ENCODE data around the gene C1orf105. TPM values are rescaled to one million over a fixed set of nuclear protein-coding genes. Genes with fewer than 3 reads are reported as not detected.

C1orf105 gene
- polyA plus RNA-seq, 1 of the 3 experiments (the other 2 are of a cell fraction), result not detected

DNA sequence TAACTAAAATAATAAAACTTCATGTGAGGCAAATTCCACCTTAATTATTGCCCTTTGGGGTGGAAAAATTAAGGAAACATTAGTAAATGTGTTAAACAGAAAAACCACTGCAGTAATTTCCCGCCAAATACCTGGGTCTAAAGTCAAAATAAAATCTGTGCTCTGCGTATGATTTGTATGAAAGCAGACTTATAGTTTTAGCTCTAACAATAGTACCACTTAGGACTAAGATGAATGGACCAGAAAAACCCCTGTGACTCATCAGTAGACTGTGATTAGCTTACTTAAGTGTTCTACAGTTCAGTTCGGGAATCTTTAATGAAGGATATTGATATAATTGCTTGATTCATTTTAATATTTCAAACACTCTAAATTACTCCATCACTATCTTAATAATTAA is 23.3 kb upstream of the C1orf105 start (continued):
- TF ChIP-seq, protein P1, sequence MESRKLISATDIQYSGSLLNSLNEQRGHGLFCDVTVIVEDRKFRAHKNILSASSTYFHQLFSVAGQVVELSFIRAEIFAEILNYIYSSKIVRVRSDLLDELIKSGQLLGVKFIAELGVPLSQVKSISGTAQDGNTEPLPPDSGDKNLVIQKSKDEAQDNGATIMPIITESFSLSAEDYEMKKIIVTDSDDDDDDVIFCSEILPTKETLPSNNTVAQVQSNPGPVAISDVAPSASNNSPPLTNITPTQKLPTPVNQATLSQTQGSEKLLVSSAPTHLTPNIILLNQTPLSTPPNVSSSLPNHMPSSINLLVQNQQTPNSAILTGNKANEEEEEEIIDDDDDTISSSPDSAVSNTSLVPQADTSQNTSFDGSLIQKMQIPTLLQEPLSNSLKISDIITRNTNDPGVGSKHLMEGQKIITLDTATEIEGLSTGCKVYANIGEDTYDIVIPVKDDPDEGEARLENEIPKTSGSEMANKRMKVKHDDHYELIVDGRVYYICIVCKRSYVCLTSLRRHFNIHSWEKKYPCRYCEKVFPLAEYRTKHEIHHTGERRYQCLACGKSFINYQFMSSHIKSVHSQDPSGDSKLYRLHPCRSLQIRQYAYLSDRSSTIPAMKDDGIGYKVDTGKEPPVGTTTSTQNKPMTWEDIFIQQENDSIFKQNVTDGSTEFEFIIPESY (IDR thresholded peaks at IDR 0.05; ENCODE audit: borderline replicate concordance, low read depth), result no peak
- TF ChIP-seq FOXM1 (IDR thresholded peaks at IDR 0.05; ENCODE audit: low read depth) (no peak), NRF1 (IDR thresholded peaks at IDR 0.05; ENCODE audit: low read depth, low read length) (no peak), RCOR1 (IDR thresholded peaks at IDR 0.05; ENCODE audit: low read length) (no peak), TCF12 (IDR thresholded peaks at IDR 0.05) (no peak), MXI1 (IDR thresholded peaks at IDR 0.05; ENCODE audit: low read depth, low read length) (no peak), RXRA (IDR thresholded peaks at IDR 0.05; ENCODE audit: borderline replicate concordance, low read depth) (no peak)
- TF ChIP-seq, protein P2, sequence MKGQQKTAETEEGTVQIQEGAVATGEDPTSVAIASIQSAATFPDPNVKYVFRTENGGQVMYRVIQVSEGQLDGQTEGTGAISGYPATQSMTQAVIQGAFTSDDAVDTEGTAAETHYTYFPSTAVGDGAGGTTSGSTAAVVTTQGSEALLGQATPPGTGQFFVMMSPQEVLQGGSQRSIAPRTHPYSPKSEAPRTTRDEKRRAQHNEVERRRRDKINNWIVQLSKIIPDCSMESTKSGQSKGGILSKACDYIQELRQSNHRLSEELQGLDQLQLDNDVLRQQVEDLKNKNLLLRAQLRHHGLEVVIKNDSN (IDR thresholded peaks at IDR 0.05; ENCODE audit: borderline replicate concordance, low read depth), result no peak
- TF ChIP-seq, protein P3, sequence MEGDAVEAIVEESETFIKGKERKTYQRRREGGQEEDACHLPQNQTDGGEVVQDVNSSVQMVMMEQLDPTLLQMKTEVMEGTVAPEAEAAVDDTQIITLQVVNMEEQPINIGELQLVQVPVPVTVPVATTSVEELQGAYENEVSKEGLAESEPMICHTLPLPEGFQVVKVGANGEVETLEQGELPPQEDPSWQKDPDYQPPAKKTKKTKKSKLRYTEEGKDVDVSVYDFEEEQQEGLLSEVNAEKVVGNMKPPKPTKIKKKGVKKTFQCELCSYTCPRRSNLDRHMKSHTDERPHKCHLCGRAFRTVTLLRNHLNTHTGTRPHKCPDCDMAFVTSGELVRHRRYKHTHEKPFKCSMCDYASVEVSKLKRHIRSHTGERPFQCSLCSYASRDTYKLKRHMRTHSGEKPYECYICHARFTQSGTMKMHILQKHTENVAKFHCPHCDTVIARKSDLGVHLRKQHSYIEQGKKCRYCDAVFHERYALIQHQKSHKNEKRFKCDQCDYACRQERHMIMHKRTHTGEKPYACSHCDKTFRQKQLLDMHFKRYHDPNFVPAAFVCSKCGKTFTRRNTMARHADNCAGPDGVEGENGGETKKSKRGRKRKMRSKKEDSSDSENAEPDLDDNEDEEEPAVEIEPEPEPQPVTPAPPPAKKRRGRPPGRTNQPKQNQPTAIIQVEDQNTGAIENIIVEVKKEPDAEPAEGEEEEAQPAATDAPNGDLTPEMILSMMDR (IDR thresholded peaks at IDR 0.05), result no peak

DNA sequence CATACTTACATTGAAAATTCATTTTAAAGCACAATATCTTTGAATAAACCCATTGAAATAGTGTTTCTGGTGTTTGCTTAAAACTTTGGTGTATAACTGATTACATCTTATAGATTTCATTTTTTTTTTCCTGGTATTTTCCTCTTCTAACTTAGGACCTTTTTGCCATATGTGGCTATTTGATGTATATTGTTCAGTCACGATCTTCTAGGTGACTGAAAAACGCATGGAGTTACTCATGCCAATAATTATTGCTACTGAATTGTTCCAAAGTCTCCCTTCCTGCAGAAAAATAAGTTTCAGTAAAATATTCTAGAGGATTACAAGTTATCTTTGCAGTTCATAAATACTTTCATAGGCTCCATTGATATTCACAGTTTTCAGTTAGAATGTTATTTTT is 22.9 kb upstream of the C1orf105 start:
- ChIA-PET POLR2A (no interaction called here), CTCF (interaction anchor here (1.1 to 3.6 kb wide), 6 partner anchors 24 to 430 kb away, joined by 3 to 31 read pairs (median 6); partner anchors contain the start of gene C1orf105)
- no peaks in the 10 kb centered on the region for H3K27me3 ChIP-seq (ENCODE audit: insufficient read depth)
- H3F3A ChIP-seq (replicated peaks; ENCODE audit: insufficient read depth), result peaks cover 19% of the 10 kb centered on the region
- H3K79me2 ChIP-seq (ENCODE audit: insufficient read depth), result no peaks in the 10 kb centered on the region; the same call in 1 of the 2 replicates
- WGBS (ENCODE audit: low lambda C conversion rate), result 85% methylated on average over 2 of the region's 2 CpGs
- DNase-seq, result no peak
- H3K4me2 ChIP-seq, result 0 out of 2 replicates have a peak overlapping the region, but pooled peaks have one; percentile 2
- H3K27ac ChIP-seq (ENCODE audit: low read depth in 2 of 2, low read length in 1 of 2), result peak overlapping the region; percentile 22 to 85; a peak in 3 of 4 replicates
- H3K9me3 ChIP-seq, result no peaks in the 10 kb centered on the region
- peaks cover 15 to 29% of the 10 kb centered on the region in 2 experiments for H3K4me1 ChIP-seq (ENCODE audit: control insufficient read depth in 1 of 2, insufficient read depth in 2 of 2, low read depth in 1 of 2, low read length in 1 of 2)
- H3K4me3 ChIP-seq (ENCODE audit: low read depth in 2 of 2, low read length in 1 of 2), result no peak overlapping the region
- H2AFZ ChIP-seq (ENCODE audit: low read depth), result no peak overlapping the region
- H4K20me1 ChIP-seq (ENCODE audit: insufficient read depth), result no peaks in the 10 kb centered on the region
- H3K9ac ChIP-seq, result no peak overlapping the region
- peaks cover 0 to 5% of the 10 kb centered on the region in 2 experiments for H3K36me3 ChIP-seq (replicated peaks in 1 of 2; ENCODE audit: control insufficient read depth in 1 of 2, insufficient read depth in 2 of 2, low read length in 1 of 2)
- H3K9me2 ChIP-seq, result no peaks in the 10 kb centered on the region
- TF ChIP-seq, protein P4, sequence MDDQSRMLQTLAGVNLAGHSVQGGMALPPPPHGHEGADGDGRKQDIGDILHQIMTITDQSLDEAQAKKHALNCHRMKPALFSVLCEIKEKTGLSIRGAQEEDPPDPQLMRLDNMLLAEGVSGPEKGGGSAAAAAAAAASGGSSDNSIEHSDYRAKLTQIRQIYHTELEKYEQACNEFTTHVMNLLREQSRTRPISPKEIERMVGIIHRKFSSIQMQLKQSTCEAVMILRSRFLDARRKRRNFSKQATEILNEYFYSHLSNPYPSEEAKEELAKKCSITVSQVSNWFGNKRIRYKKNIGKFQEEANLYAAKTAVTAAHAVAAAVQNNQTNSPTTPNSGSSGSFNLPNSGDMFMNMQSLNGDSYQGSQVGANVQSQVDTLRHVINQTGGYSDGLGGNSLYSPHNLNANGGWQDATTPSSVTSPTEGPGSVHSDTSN (IDR thresholded peaks at IDR 0.05), result no peak
- TF ChIP-seq, protein P5, sequence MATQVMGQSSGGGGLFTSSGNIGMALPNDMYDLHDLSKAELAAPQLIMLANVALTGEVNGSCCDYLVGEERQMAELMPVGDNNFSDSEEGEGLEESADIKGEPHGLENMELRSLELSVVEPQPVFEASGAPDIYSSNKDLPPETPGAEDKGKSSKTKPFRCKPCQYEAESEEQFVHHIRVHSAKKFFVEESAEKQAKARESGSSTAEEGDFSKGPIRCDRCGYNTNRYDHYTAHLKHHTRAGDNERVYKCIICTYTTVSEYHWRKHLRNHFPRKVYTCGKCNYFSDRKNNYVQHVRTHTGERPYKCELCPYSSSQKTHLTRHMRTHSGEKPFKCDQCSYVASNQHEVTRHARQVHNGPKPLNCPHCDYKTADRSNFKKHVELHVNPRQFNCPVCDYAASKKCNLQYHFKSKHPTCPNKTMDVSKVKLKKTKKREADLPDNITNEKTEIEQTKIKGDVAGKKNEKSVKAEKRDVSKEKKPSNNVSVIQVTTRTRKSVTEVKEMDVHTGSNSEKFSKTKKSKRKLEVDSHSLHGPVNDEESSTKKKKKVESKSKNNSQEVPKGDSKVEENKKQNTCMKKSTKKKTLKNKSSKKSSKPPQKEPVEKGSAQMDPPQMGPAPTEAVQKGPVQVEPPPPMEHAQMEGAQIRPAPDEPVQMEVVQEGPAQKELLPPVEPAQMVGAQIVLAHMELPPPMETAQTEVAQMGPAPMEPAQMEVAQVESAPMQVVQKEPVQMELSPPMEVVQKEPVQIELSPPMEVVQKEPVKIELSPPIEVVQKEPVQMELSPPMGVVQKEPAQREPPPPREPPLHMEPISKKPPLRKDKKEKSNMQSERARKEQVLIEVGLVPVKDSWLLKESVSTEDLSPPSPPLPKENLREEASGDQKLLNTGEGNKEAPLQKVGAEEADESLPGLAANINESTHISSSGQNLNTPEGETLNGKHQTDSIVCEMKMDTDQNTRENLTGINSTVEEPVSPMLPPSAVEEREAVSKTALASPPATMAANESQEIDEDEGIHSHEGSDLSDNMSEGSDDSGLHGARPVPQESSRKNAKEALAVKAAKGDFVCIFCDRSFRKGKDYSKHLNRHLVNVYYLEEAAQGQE (IDR thresholded peaks at IDR 0.05; ENCODE audit: low read depth, low read length), result no peak
- TF ChIP-seq NRF1 (IDR thresholded peaks at IDR 0.05; ENCODE audit: low read depth, low read length), result no peak
- no peak for TF ChIP-seq RAD21 (IDR thresholded peaks at IDR 0.05; ENCODE audit: low read length)
- TF ChIP-seq, protein P6, sequence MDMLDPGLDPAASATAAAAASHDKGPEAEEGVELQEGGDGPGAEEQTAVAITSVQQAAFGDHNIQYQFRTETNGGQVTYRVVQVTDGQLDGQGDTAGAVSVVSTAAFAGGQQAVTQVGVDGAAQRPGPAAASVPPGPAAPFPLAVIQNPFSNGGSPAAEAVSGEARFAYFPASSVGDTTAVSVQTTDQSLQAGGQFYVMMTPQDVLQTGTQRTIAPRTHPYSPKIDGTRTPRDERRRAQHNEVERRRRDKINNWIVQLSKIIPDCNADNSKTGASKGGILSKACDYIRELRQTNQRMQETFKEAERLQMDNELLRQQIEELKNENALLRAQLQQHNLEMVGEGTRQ (IDR thresholded peaks at IDR 0.05; ENCODE audit: borderline replicate concordance, low read depth, low read length), result no peak
- TF ChIP-seq, protein P7, sequence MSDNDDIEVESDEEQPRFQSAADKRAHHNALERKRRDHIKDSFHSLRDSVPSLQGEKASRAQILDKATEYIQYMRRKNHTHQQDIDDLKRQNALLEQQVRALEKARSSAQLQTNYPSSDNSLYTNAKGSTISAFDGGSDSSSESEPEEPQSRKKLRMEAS (IDR thresholded peaks at IDR 0.05; ENCODE audit: low read depth), result no peak
- no peak for TF ChIP-seq RCOR1 (IDR thresholded peaks at IDR 0.05; ENCODE audit: low read length)
- no peak for TF ChIP-seq GABPA (IDR thresholded peaks at IDR 0.05; ENCODE audit: low read depth)
- TF ChIP-seq POLR2AphosphoS5 (IDR thresholded peaks at IDR 0.05; ENCODE audit: low read depth, low read length), result no peak
- TF ChIP-seq GATA2 (CRISPR knock-in tag; IDR thresholded peaks at IDR 0.05), result no peak
- TF ChIP-seq JUND (IDR thresholded peaks at IDR 0.05), result no peak
- no peak for TF ChIP-seq FOXM1 (IDR thresholded peaks at IDR 0.05; ENCODE audit: low read depth)
- no peak for TF ChIP-seq SIN3A (IDR thresholded peaks at IDR 0.05; ENCODE audit: borderline replicate concordance, low read depth, low read length)

All from SK-N-SH (cell line).